GM18505 (cell line): Measurements from ENCODE around the gene ENGASE.

Experiments
- ATAC-seq: cut with Tn5 transposase; IDR thresholded peaks from one replicate; pipeline ENCODE4 v1.9.1; 2021; ENCODE audit not compliant: unreplicated experiment
- POLR2A ChIP-seq: IDR thresholded peaks from 4 replicates; pipeline ENCODE4 v1.6.1; 2011; ENCODE audit warnings: borderline replicate concordance; ENCODE audit not compliant: insufficient read depth, insufficient read length; ENCODE audit errors: extremely low read depth

The ENGASE gene

GRCh38 chr17:79053251-79053925, 21.2 kb upstream of the ENGASE start:
- no peak for TF ChIP-seq POLR2A
- ATAC-seq = no peak

- no peak for ATAC-seq
- TF ChIP-seq POLR2A = no peak
These were observed 20.2 kb upstream of the ENGASE start for GRCh38 chr17:79054200-79054960.

- no peak for ATAC-seq
- no peak for TF ChIP-seq POLR2A
These were observed 19.4 kb upstream of the ENGASE start for GRCh38 chr17:79055197-79055596.

GRCh38 chr17:79057737-79058385, 16.8 kb upstream of the ENGASE start:
- TF ChIP-seq POLR2A = no peak
- no peak for ATAC-seq

GRCh38 chr17:79062691-79063090, 11.9 kb upstream of the ENGASE start:
- no peak for TF ChIP-seq POLR2A

GRCh38 chr17:79064026-79064425, 10.6 kb upstream of the ENGASE start:
- no peak for TF ChIP-seq POLR2A
- ATAC-seq = no peak

More at GRCh38 chr17:79062691-79063090, 11.9 kb upstream of the ENGASE start:
- no peak for ATAC-seq

- no peak for TF ChIP-seq POLR2A
- ATAC-seq = no peak
These were observed 9.4 kb upstream of the ENGASE start for GRCh38 chr17:79065105-79065670.

- no peak for ATAC-seq
- no peak for TF ChIP-seq POLR2A
These were observed 7.7 kb upstream of the ENGASE start for GRCh38 chr17:79066963-79067362.

GRCh38 chr17:79070266-79070880, 4.3 kb upstream of the ENGASE start:
- ATAC-seq = no peak
- no peak for TF ChIP-seq POLR2A

GRCh38 chr17:79071161-79071740, 3.4 kb upstream of the ENGASE start:
- no peak for TF ChIP-seq POLR2A
- ATAC-seq = no peak

GRCh38 chr17:79072544-79072943, 2.1 kb upstream of the ENGASE start:
- TF ChIP-seq POLR2A = no peak
- no peak for ATAC-seq

- no peak for TF ChIP-seq POLR2A
- ATAC-seq = no peak
These were observed 1.5 kb upstream of the ENGASE start for GRCh38 chr17:79073016-79073705.
